ENCODE measurements around the gene LRMDA. TPM values are rescaled to one million over a fixed set of nuclear protein-coding genes. Genes with fewer than 3 reads are reported as not detected.

Gene LRMDA
- polyA plus RNA-seq, 1 donor (not counting 4 experiments of a cell fraction or from before 2014, with no cell fraction given), result not detected

DNA sequence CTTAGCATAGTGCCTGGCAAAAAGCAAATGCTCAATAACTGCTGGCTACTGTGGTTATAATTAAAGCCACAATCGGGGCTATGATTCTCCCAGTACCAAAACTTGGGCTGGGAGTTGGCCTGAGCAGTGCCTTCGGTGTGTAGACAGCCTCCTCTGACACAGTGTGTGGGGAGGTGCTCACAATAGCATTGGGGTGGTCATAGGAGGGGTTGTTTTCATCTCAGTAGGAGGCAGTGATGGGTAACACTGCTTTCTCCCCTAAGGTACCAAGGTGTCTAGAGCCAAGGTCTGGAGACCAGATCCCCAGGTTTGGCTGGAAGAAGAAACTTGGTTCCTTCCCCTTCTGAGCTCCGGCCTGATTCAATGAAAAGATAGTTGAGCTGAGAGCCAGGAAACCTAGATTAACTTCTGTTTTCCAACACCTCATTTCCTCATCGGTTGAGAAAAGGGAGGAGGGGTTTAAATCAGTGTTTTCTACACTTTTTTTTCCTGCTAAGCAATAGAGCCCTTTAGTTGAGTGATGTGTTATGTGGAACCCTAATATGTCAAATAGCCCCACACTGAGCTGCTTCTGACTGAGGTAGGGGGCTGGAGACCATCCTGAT, 68.2 kb downstream of the LRMDA start:
- Histone ChIP-seq H3K9ac (ENCODE audit: control insufficient read depth, extremely low read depth, insufficient read depth, low read length) (no peak overlapping the region), H3K4me3 (ENCODE audit: control insufficient read depth in 2 of 3, extremely low read depth in 1 of 3, insufficient read depth in 2 of 3, low read depth in 1 of 3, low read length in 3 of 3) (no peak overlapping the region), H3K4me1 (ENCODE audit: control insufficient read depth, extremely low read depth, insufficient read depth, low read length) (no peaks in the 10 kb centered on the region), H3K9me1 (ENCODE audit: control insufficient read depth, extremely low read depth, insufficient read depth, low read length) (no peaks in the 10 kb centered on the region), H3K9me3 (ENCODE audit: control insufficient read depth, low read depth, low read length) (no peaks in the 10 kb centered on the region), H3K27me3 (ENCODE audit: control insufficient read depth, extremely low read depth, insufficient read depth, low read length) (no peaks in the 10 kb centered on the region), H4K20me1 (ENCODE audit: control insufficient read depth, extremely low read depth, insufficient read depth, low read length) (no peaks in the 10 kb centered on the region), H2AFZ (ENCODE audit: control insufficient read depth, low read length) (no peak overlapping the region), H3K4me2 (ENCODE audit: control insufficient read depth, extremely low read depth, insufficient read depth, low read depth, low read length) (no peak overlapping the region), H3K27ac (ENCODE audit: control insufficient read depth, insufficient read depth, low read length) (no peak overlapping the region), H3K79me2 (ENCODE audit: control insufficient read depth, insufficient read depth, low read length) (no peaks in the 10 kb centered on the region), H3K36me3 (ENCODE audit: control insufficient read depth in 2 of 2, extremely low read depth in 1 of 2, insufficient read depth in 2 of 2, low read length in 2 of 2) (no peaks in the 10 kb centered on the region)
- no peak for TF ChIP-seq EZH2 (IDR thresholded peaks at IDR 0.05; ENCODE audit: low read length)
- TF ChIP-seq, protein P1, sequence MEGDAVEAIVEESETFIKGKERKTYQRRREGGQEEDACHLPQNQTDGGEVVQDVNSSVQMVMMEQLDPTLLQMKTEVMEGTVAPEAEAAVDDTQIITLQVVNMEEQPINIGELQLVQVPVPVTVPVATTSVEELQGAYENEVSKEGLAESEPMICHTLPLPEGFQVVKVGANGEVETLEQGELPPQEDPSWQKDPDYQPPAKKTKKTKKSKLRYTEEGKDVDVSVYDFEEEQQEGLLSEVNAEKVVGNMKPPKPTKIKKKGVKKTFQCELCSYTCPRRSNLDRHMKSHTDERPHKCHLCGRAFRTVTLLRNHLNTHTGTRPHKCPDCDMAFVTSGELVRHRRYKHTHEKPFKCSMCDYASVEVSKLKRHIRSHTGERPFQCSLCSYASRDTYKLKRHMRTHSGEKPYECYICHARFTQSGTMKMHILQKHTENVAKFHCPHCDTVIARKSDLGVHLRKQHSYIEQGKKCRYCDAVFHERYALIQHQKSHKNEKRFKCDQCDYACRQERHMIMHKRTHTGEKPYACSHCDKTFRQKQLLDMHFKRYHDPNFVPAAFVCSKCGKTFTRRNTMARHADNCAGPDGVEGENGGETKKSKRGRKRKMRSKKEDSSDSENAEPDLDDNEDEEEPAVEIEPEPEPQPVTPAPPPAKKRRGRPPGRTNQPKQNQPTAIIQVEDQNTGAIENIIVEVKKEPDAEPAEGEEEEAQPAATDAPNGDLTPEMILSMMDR (optimal IDR thresholded peaks at IDR 0.05 in 1 of 3, IDR thresholded peaks at IDR 0.05 in 1 of 3, conservative IDR thresholded peaks at IDR 0.05 in 1 of 3; ENCODE audit: extremely low read depth in 1 of 3, insufficient read depth in 2 of 3, low read length in 3 of 3), result no peak
- no peak for FAIRE-seq
- dilution Hi-C loops (cut with MboI; ENCODE audit: extremely low pct_ligation_motif_present, low sequenced_read_pairs), result no loop called here
- no peak for DNase-seq (ENCODE audit: low read depth, low spot score)

DNA sequence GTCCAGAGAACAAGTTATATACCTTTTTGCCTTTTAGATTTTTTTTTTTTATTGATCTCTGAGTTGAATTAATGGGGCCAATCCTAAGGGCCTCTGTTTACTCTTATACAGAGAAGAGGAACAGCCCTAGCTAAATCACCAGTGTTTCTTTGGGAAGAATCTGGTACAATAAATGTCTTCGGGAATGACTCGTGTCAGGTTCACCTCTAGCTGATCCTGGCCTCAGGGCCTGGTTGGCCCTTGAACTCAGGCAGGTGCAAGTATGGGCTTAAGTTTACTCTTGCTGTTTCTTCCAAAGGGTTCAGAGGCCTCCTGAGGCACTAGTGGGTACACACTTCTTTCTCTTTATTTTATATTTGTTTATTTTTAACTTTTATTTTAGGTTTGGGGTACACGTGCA, 71.0 kb downstream of the LRMDA start:
- Histone ChIP-seq H3K27ac (ENCODE audit: control insufficient read depth, insufficient read depth, low read length) (no peak overlapping the region), H2AFZ (ENCODE audit: control insufficient read depth, low read length) (no peak overlapping the region), H3K27me3 (ENCODE audit: control insufficient read depth, extremely low read depth, insufficient read depth, low read length) (no peaks in the 10 kb centered on the region), H3K36me3 (ENCODE audit: control insufficient read depth in 2 of 2, extremely low read depth in 1 of 2, insufficient read depth in 2 of 2, low read length in 2 of 2) (no peaks in the 10 kb centered on the region), H3K9me3 (ENCODE audit: control insufficient read depth, low read depth, low read length) (no peaks in the 10 kb centered on the region), H3K9me1 (ENCODE audit: control insufficient read depth, extremely low read depth, insufficient read depth, low read length) (no peaks in the 10 kb centered on the region), H3K9ac (ENCODE audit: control insufficient read depth, extremely low read depth, insufficient read depth, low read length) (no peak overlapping the region), H3K4me2 (ENCODE audit: control insufficient read depth, extremely low read depth, insufficient read depth, low read depth, low read length) (no peak overlapping the region), H3K4me3 (ENCODE audit: control insufficient read depth in 2 of 3, extremely low read depth in 1 of 3, insufficient read depth in 2 of 3, low read depth in 1 of 3, low read length in 3 of 3) (no peak overlapping the region), H3K4me1 (ENCODE audit: control insufficient read depth, extremely low read depth, insufficient read depth, low read length) (no peaks in the 10 kb centered on the region), H4K20me1 (ENCODE audit: control insufficient read depth, extremely low read depth, insufficient read depth, low read length) (no peaks in the 10 kb centered on the region), H3K79me2 (ENCODE audit: control insufficient read depth, insufficient read depth, low read length) (no peaks in the 10 kb centered on the region)
- TF ChIP-seq EZH2 (IDR thresholded peaks at IDR 0.05; ENCODE audit: low read length), result no peak
- TF ChIP-seq, protein P1 (optimal IDR thresholded peaks at IDR 0.05 in 1 of 3, IDR thresholded peaks at IDR 0.05 in 1 of 3, conservative IDR thresholded peaks at IDR 0.05 in 1 of 3; ENCODE audit: extremely low read depth in 1 of 3, insufficient read depth in 2 of 3, low read length in 3 of 3), result no peak
- dilution Hi-C loops (cut with MboI; ENCODE audit: extremely low pct_ligation_motif_present, low sequenced_read_pairs), result no loop called here
- DNase-seq (ENCODE audit: low read depth, low spot score) (no peak), FAIRE-seq (no peak)

Measured in keratinocyte (primary cell).